Type B pancreatic cell (in vitro differentiated cells): ENCODE results near the gene PKP2. TPM values are rescaled to one million over a fixed set of nuclear protein-coding genes. Genes with fewer than 3 reads are reported as not detected.
A peak's percentile ranks its signal among the peaks of the same experiment; 100 is the strongest.

Source experiments
- DNase-seq: peaks from one replicate; pipeline ENCODE4 v3.0.0; 2021; ENCODE audit warnings: mixed read lengths; ENCODE audit not compliant: unreplicated experiment; ENCODE audit errors: extremely low spot score
- H3K27ac Mint-ChIP-seq: 2 replicates; pipeline ENCODE4 v1.8.0; 2021; ENCODE audit warnings: mild to moderate bottlenecking, mixed read lengths
- H3K27me3 Mint-ChIP-seq: 2 replicates; pipeline ENCODE4 v1.8.0; 2021; ENCODE audit warnings: mixed read lengths
- H3K36me3 Mint-ChIP-seq: 2 replicates; pipeline ENCODE4 v1.8.0; 2021; ENCODE audit warnings: mixed read lengths
- H3K4me1 Mint-ChIP-seq: one replicate; pipeline ENCODE4 v1.8.0; 2021; ENCODE audit warnings: mixed read lengths; ENCODE audit not compliant: unreplicated experiment
- H3K4me3 Mint-ChIP-seq: 2 replicates; pipeline ENCODE4 v1.8.0; 2021; ENCODE audit warnings: mild to moderate bottlenecking, mixed read lengths
- H3K9me3 Mint-ChIP-seq: 2 replicates; pipeline ENCODE4 v1.8.0; 2021; ENCODE audit warnings: mixed read lengths
- CTCF ChIP-seq: fragments of 200-600 bp; sonication (generic); conservative IDR thresholded peaks from 2 replicates; pipeline ENCODE4 v1.5.0; 2021; ENCODE audit warnings: antibody characterized with exemption, mild to moderate bottlenecking
- total RNA-seq: library from RNA; stranded (reverse); gene quantifications from 2 replicates; pipeline ENCODE4 v1.2.1, GENCODE V29; 2021; ENCODE audit warnings: low replicate concordance

PKP2 gene
- total RNA-seq, 1 donor from 2014 or later, result 29.5 TPM

GRCh38 chr12:32821293-32821692 is 75.3 kb downstream of the PKP2 start:
- Mint-ChIP-seq H3K27ac (peak overlapping the region; percentile 68), H3K9me3 (peaks cover 3% of the 10 kb centered on the region), H3K4me1 (no peaks in the 10 kb centered on the region), H3K27me3 (no peaks in the 10 kb centered on the region), H3K4me3 (peak overlapping the region; percentile 9), H3K36me3 (peaks cover 40% of the 10 kb centered on the region)
- no peak for DNase-seq
- no peak for TF ChIP-seq CTCF

DNA sequence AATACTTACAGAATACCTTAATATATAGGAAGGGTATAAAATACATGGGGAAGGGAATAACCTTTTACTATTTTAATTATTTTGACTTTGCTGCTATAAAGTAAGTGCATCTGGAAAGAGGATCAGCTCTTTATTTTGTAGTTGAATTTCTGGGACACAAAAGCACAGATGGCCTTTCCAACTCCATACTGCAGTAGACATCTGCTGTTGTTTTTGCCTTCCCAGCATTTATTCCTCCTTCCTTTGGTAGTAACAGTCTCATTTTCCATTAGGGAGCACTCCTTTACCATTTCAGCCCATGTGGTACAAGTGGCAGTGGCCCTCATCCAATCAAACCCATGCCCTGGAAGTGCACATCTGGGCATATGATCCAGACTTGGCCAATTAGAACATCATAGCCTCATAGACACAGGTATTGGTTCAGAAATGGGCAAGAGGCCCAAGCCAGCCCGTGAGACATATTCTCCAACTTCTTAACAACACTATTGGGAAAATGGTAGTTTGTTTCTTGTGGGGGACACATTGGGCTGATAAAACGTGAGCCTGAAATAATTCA is 76.1 kb downstream of the PKP2 start:
- Mint-ChIP-seq H3K4me3 (no peak overlapping the region), H3K27ac (peak overlapping the region; percentile 68), H3K27me3 (no peaks in the 10 kb centered on the region), H3K36me3 (peaks cover 46% of the 10 kb centered on the region), H3K4me1 (no peaks in the 10 kb centered on the region), H3K9me3 (peaks cover 3% of the 10 kb centered on the region)
- TF ChIP-seq CTCF, result no peak
- no peak for DNase-seq

DNA sequence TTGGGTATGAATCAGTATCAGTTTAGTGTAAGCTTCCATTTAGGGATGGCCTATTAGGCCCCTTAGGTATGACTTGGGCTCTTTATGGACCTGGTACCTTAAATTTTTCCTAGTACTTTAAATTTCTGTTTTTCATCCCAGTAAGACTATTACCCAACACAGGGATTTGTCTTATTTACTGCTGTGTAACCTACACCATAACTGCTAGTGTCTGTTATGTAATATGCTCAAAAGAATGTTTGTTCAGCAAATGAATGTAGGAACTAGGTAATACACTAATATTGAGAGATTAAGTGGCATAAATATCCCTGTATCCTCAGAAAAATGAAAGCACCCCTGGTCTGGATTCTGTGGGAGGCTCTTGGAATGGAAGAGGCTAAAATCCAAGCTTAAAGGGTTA is 77.2 kb downstream of the PKP2 start:
- H3K27ac Mint-ChIP-seq, result no peak overlapping the region
- no peak for DNase-seq
- no peak for TF ChIP-seq CTCF
- no peaks in the 10 kb centered on the region for H3K27me3 Mint-ChIP-seq
- H3K9me3 Mint-ChIP-seq, result peaks cover 9% of the 10 kb centered on the region
- H3K4me1 Mint-ChIP-seq, result no peaks in the 10 kb centered on the region
- peaks cover 53% of the 10 kb centered on the region for H3K36me3 Mint-ChIP-seq
- H3K4me3 Mint-ChIP-seq, result no peak overlapping the region

DNA sequence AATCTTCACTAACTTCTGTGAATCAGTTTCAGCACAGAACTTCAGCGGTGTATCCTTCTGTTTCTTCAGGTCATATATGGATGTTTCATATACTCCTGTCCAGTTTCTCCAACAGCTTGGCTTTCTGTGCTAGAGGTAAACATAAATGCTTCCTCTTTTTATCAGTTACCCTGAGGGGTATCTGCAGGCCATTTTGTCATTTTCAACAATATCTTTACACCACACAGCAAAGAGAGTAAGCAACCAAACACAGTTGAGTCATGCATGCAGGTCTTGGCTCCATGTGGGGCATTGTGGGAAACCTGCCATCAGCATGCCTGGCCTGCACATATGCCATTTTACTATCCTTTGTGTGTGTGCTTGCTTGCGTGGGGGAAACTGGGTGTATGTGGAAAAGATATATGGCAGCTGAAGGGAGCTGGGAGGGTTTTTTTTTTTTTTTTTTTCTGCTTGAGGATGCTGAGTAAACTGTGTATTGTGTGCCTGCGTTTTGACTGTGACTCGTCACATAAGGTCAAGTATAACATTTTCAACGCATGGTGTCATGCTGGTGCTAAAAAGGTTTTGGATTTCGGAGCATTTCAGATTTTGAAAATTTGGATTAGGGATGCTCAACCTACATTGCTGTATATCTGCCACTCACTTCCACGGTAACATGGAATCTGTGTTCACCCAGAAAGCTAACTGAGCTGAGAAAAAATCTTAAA is 84.7 kb downstream of the PKP2 start:
- Mint-ChIP-seq H3K36me3 (peaks cover 51% of the 10 kb centered on the region), H3K27ac (no peak overlapping the region), H3K4me3 (no peak overlapping the region), H3K27me3 (no peaks in the 10 kb centered on the region), H3K4me1 (no peaks in the 10 kb centered on the region), H3K9me3 (peaks cover 16% of the 10 kb centered on the region)
- TF ChIP-seq CTCF, result no peak
- no peak for DNase-seq

DNA sequence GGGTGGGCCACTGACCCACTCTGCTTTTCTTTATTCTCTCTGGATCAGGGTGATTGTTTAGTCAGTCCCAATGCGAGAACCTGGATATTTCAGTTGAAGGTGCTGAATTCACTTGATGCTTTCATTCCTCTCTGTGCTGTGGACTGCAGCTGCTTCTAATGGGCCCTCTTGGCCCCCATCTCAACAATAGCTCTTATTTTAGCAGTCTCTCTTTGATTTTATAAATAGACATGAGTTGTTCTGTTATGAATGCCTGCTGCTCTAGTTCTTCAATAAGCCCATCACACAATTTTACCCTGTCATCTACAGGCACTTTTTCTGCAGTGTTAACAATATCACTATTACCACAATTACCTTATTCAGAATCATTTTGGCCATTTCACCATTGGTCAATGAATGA is 86.7 kb downstream of the PKP2 start:
- Mint-ChIP-seq H3K27me3 (no peaks in the 10 kb centered on the region), H3K36me3 (peaks cover 44% of the 10 kb centered on the region), H3K4me1 (no peaks in the 10 kb centered on the region), H3K27ac (no peak overlapping the region), H3K4me3 (no peak overlapping the region), H3K9me3 (peaks cover 12% of the 10 kb centered on the region)
- no peak for DNase-seq
- no peak for TF ChIP-seq CTCF
